HG02973 (cell line): ENCODE results near the gene PUSL1.
A peak's percentile ranks its signal among the peaks of the same experiment; 100 is the strongest.
"Not testable (repeated sequence)": the region's sequence is repeated elsewhere in the genome, so short reads cannot be mapped to it uniquely, and the experiment has no call there.

Source experiments
- ATAC-seq: cut with Tn5 transposase; IDR thresholded peaks from one replicate; pipeline ENCODE4 v1.9.1; 2021; ENCODE audit warnings: moderate library complexity; ENCODE audit not compliant: unreplicated experiment

The PUSL1 gene

GRCh38 chr1:1307261-1307922, 1.0 kb upstream of the PUSL1 start:
- ATAC-seq, result peak; percentile 6

GRCh38 chr1:1308756-1309250, 406 bp downstream of the PUSL1 start:
- ATAC-seq, result no peak

- no peak for ATAC-seq
Observed at GRCh38 chr1:1309251-1310108, 1.1 kb downstream of the PUSL1 start.

- ATAC-seq, result no peak
Observed at GRCh38 chr1:1310109-1310385, 1.6 kb downstream of the PUSL1 start.

- no peak for ATAC-seq
Observed at GRCh38 chr1:1310476-1311053, 2.2 kb downstream of the PUSL1 start.

GRCh38 chr1:1311107-1312104, 3.0 kb downstream of the PUSL1 start:
- no peak for ATAC-seq

- ATAC-seq, result no peak
Observed at GRCh38 chr1:1312450-1313314, 4.3 kb downstream of the PUSL1 start.

- no peak for ATAC-seq
Observed at GRCh38 chr1:1313500-1314236, 5.3 kb downstream of the PUSL1 start.

GRCh38 chr1:1314237-1314586, 5.8 kb downstream of the PUSL1 start:
- ATAC-seq, result no peak

- no peak for ATAC-seq
Observed at GRCh38 chr1:1314678-1315335, 6.4 kb downstream of the PUSL1 start.

GRCh38 chr1:1315435-1315954, 7.1 kb downstream of the PUSL1 start:
- no peak for ATAC-seq

- ATAC-seq, result not testable (repeated sequence)
Observed at GRCh38 chr1:1316199-1316598, 7.8 kb downstream of the PUSL1 start.

GRCh38 chr1:1317420-1317819, 9.0 kb downstream of the PUSL1 start:
- no peak for ATAC-seq

- ATAC-seq, result no peak
Observed at GRCh38 chr1:1318131-1318652, 9.8 kb downstream of the PUSL1 start.

- no peak for ATAC-seq
Observed at GRCh38 chr1:1318777-1319645, 10.6 kb downstream of the PUSL1 start.

- ATAC-seq, result no peak
Observed at GRCh38 chr1:1319646-1319941, 11.2 kb downstream of the PUSL1 start.

- no peak for ATAC-seq
Observed at GRCh38 chr1:1320666-1321448, 12.5 kb downstream of the PUSL1 start.
